ENCODE measurements around the gene B4GALT7.

DNA sequence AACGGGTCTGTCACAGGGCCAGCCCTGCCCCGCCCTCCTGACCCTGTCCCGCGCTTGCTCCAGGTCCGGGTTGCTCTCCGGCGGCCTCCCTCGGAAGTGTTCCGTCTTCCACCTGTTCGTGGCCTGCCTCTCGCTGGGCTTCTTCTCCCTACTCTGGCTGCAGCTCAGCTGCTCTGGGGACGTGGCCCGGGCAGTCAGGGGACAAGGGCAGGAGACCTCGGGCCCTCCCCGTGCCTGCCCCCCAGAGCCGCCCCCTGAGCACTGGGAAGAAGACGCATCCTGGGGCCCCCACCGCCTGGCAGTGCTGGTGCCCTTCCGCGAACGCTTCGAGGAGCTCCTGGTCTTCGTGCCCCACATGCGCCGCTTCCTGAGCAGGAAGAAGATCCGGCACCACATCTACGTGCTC, 4.2 kb downstream of the B4GALT7 start:
- TF ChIP-seq POLR2AphosphoS5 (IDR thresholded peaks at IDR 0.05) (no peak), EP300 (IDR thresholded peaks at IDR 0.05) (no peak)
